GM12891 (cell line): ENCODE results near the gene PRKCSH. TPM values are rescaled to one million over a fixed set of nuclear protein-coding genes. Genes with fewer than 3 reads are reported as not detected.

Experiments used
- DNase-seq: peaks from one replicate; pipeline ENCODE4 v3.0.0; 2011; ENCODE audit warnings: low spot score; ENCODE audit not compliant: insufficient read length
- FAIRE-seq: peaks from 2 replicates; lab custom pipeline; 2011; peaks lifted over from hg19 to GRCh38; lab: Jason Lieb, UNC
- PAX5 ChIP-seq: IDR thresholded peaks from 2 replicates; pipeline ENCODE4 v1.6.1; 2011; ENCODE audit warnings: low read length, moderate library complexity, mild to moderate bottlenecking; ENCODE audit not compliant: insufficient read depth, severe bottlenecking
- POLR2A ChIP-seq: IDR thresholded peaks from 2 replicates; pipeline ENCODE4 v1.6.1; 2011; ENCODE audit warnings: low read depth, low read length, control low read depth
- POLR2AphosphoS5 ChIP-seq: IDR thresholded peaks from 2 replicates; pipeline ENCODE4 v1.6.1; 2011; ENCODE audit warnings: low read depth, low read length, control low read depth
- POU2F2 ChIP-seq: IDR thresholded peaks from 2 replicates; pipeline ENCODE4 v1.6.1; 2011; ENCODE audit warnings: low read depth, mild to moderate bottlenecking, control low read depth, low read length, moderate library complexity
- SPI1 ChIP-seq: IDR thresholded peaks from 2 replicates; pipeline ENCODE4 v1.6.1; 2011; ENCODE audit warnings: low read depth, low read length, control low read depth
- TAF1 ChIP-seq: IDR thresholded peaks from 2 replicates; pipeline ENCODE4 v1.6.1; 2011; ENCODE audit warnings: low read depth, low read length, control low read depth
- polyA plus RNA-seq: library from polyadenylated mRNA; unstranded; fragments of >200 nt; gene quantifications from one replicate; pipeline ENCODE4 v1.2.1, GENCODE V29; 2012; ENCODE audit warnings: low read depth, missing spikeins, inconsistent platforms; ENCODE audit not compliant: missing spikeins

PRKCSH gene
- 168 TPM for polyA plus RNA-seq

GRCh38 chr19:11435057-11435832 lies at the start of gene PRKCSH, which contains the start of gene ODAD3:
Gene PRKCSH (plus strand): TSS chr19:11435635. CDS start chr19:11436118, 483 bp downstream.
Gene ODAD3 (minus strand): TSS chr19:11435121. CDS start chr19:11435016, 105 bp downstream.
- TF ChIP-seq TAF1 (peak; percentile 88; the same call in 1 of the 2 replicates), POU2F2 (peak; percentile 62; the same call in 1 of the 2 replicates), PAX5 (no peak), SPI1 (0 out of 2 replicates have a peak, but pooled peaks have one; percentile 25), POLR2A (peak; percentile 88), POLR2AphosphoS5 (peak; percentile 92)
- FAIRE-seq (peak; percentile 100), DNase-seq (peak; percentile 96)

DNA sequence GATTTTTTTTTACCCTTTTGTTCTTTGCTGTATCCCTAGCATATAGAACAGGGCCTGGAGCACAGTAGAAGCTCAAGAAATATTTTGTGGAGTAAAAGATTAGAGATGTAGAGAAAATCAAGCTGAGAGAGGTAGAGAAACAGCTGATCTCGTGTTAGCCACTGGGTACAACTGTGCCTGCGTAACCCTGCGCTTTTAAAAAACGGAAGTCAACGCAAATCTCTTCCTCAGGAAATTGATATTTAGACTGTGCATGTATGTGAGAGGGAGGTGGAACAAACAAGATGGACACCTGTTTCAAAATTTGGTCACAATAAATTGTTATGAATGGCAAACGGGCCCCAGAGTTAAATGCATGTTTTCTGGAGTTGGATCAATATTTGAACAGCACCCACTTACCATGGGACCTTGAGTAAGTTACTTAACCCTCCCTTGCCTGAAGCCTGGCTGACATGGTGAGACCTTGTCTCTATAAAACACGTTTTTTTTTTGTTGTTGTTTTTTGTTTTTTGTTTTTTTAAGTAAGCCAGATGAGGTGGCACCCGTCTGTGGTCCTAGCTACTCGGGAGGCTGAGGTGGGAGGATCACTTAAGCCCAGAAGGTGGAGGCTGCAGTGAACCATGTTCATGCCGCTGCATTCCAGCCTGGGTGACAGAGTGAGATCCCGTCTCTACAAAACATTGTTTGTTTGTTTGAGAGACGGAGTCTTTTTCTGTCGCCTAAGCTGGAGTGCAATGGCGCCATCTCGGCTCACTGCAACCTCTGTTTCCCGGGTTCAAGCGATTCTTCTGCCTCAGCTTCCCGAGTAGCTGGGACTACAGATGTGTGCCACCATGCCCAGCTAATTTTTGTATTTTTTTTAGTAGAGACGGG lies 48.0 kb upstream of the PRKCSH start:
- FAIRE-seq, result no peak
- DNase-seq, result no peak
- TF ChIP-seq TAF1, result no peak
- TF ChIP-seq POLR2AphosphoS5, result no peak
- TF ChIP-seq SPI1, result peak; percentile 1; the same call in 1 of the 2 replicates

DNA sequence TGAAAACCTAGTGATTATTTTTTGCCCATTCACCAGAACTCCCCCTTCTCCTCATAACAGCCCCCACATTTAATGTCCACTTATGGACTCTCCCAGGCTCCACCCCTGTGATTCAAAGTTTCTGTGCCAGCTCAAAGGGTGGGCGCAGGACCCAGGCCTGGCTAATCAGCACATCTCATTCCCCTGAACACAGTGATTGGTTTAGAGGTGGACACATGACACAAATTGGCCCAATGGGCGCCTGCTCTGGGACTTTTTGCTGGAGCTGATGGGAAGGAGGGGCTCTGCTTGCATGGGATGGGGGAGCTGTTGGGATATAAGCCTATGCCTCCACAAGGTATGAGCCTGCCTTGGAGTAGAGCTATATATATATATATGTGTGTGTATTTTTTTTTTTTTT lies 45.1 kb upstream of the PRKCSH start:
- TF ChIP-seq PAX5, result no peak
- no peak for TF ChIP-seq POLR2AphosphoS5
- TF ChIP-seq SPI1, result no peak
- TF ChIP-seq POU2F2, result no peak
- TF ChIP-seq POLR2A, result no peak
- no peak for TF ChIP-seq TAF1
- FAIRE-seq (no peak), DNase-seq (no peak)

- no peak for TF ChIP-seq POU2F2
- TF ChIP-seq SPI1, result no peak
- TF ChIP-seq PAX5, result no peak
- no peak for TF ChIP-seq POLR2A
- no peak for TF ChIP-seq POLR2AphosphoS5
- no peak for TF ChIP-seq TAF1
- FAIRE-seq, result no peak
- DNase-seq, result no peak
These were observed 44.3 kb upstream of the PRKCSH start for GRCh38 chr19:11390933-11391680.

GRCh38 chr19:11397089-11397610 lies 38.3 kb upstream of the PRKCSH start:
- no peak for FAIRE-seq
- no peak for DNase-seq
- TF ChIP-seq POLR2A (no peak), SPI1 (no peak), POLR2AphosphoS5 (no peak), POU2F2 (no peak), PAX5 (no peak), TAF1 (no peak)

DNA sequence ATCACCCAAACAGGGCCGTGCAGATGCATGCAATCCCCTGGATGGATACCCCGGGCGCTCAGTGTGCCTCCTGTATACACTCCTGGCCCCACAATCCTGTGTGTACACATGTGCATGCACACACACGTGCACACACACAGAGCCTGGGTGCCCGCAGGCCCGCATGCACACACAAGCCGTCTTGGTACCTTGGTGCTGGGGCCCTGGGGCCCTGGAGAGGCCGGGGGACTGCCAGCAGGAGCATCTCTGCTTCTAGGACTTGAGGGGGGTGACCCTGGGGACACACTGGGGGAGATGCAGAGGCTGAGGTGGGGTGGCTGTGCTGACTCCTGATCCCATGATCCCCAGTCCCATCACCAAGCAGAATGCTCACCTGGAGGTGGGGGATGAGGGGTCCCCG lies 35.8 kb upstream of the PRKCSH start:
- no peak for TF ChIP-seq POLR2A
- FAIRE-seq, result no peak
- no peak for DNase-seq

GRCh38 chr19:11400798-11401197 lies 34.6 kb upstream of the PRKCSH start:
- no peak for FAIRE-seq
- TF ChIP-seq PAX5 (no peak), POU2F2 (no peak), TAF1 (no peak), POLR2AphosphoS5 (no peak), POLR2A (no peak)
- no peak for DNase-seq

- no peak for FAIRE-seq
- no peak for TF ChIP-seq SPI1
- no peak for TF ChIP-seq POU2F2
- TF ChIP-seq TAF1, result no peak
- TF ChIP-seq POLR2AphosphoS5, result no peak
- TF ChIP-seq POLR2A, result no peak
- TF ChIP-seq PAX5, result no peak
- no peak for DNase-seq
These were observed 33.5 kb upstream of the PRKCSH start for GRCh38 chr19:11401808-11402543.
